ENCODE results near the gene SLCO1C1. TPM values are rescaled to one million over a fixed set of nuclear protein-coding genes. Genes with fewer than 3 reads are reported as not detected.

SLCO1C1 gene
- total RNA-seq, 1 experiment from 2014 or later = 1.5 TPM

- H3K36me3 ChIP-seq (ENCODE audit: insufficient read depth, low read length, poor library complexity, severe bottlenecking) = no peaks in the 10 kb centered on the region
- TF ChIP-seq CTCF (conservative IDR thresholded peaks at IDR 0.05; ENCODE audit: low read depth, low read length) (no peak), EZH2 (IDR thresholded peaks at IDR 0.05; ENCODE audit: borderline replicate concordance, low read depth, low read length, poor library complexity, severe bottlenecking) (no peak)
- POLR2A ChIA-PET (ENCODE audit: low non-redundant PET) = no interaction called here
- H3K4me3 ChIP-seq (ENCODE audit: low read depth, low read length, poor library complexity, severe bottlenecking) = no peak overlapping the region
- no peak overlapping the region for H3K27ac ChIP-seq (ENCODE audit: low read depth, low read length, poor library complexity, severe bottlenecking)
- CTCF ChIA-PET = no interaction called here
- H3K4me1 ChIP-seq (ENCODE audit: insufficient read depth, low read length, poor library complexity, severe bottlenecking) = no peaks in the 10 kb centered on the region
- intact Hi-C loops (cut with micrococcal nuclease; ENCODE audit: unreplicated experiment) = no loop called here
- H3K27me3 ChIP-seq (replicated peaks; ENCODE audit: insufficient read depth, low read depth, low read length, poor library complexity) = no peaks in the 10 kb centered on the region
- DNase-seq (ENCODE audit: low spot score) = no peak
- H3K9me3 ChIP-seq (ENCODE audit: low read depth, low read length, poor library complexity, severe bottlenecking) = no peaks in the 10 kb centered on the region
- no TSS peak for BruUV-seq (replicated peaks)
Measured at GRCh38 chr12:20711846-20712245, 16.7 kb downstream of the SLCO1C1 start.

GRCh38 chr12:20716037-20716436, 20.9 kb downstream of the SLCO1C1 start:
- intact Hi-C loops (cut with micrococcal nuclease; ENCODE audit: unreplicated experiment) = no loop called here
- TF ChIP-seq CTCF (conservative IDR thresholded peaks at IDR 0.05; ENCODE audit: low read depth, low read length) = no peak
- no peak for TF ChIP-seq EZH2 (IDR thresholded peaks at IDR 0.05; ENCODE audit: borderline replicate concordance, low read depth, low read length, poor library complexity, severe bottlenecking)
- ChIA-PET POLR2A (ENCODE audit: low non-redundant PET) (interaction anchor here (0.7 kb wide), 1 partner anchor 57 kb away, joined by 3 read pairs; no protein-coding TSS in a partner anchor), CTCF (no interaction called here)
- Histone ChIP-seq H3K4me1 (ENCODE audit: insufficient read depth, low read length, poor library complexity, severe bottlenecking) (no peaks in the 10 kb centered on the region), H3K27me3 (replicated peaks; ENCODE audit: insufficient read depth, low read depth, low read length, poor library complexity) (no peaks in the 10 kb centered on the region), H3K36me3 (ENCODE audit: insufficient read depth, low read length, poor library complexity, severe bottlenecking) (no peaks in the 10 kb centered on the region), H3K27ac (ENCODE audit: low read depth, low read length, poor library complexity, severe bottlenecking) (no peak overlapping the region), H3K9me3 (ENCODE audit: low read depth, low read length, poor library complexity, severe bottlenecking) (no peaks in the 10 kb centered on the region), H3K4me3 (ENCODE audit: low read depth, low read length, poor library complexity, severe bottlenecking) (no peak overlapping the region)
- BruUV-seq (replicated peaks) = no TSS peak
- no peak for DNase-seq (ENCODE audit: low spot score)

- Histone ChIP-seq H3K4me1 (ENCODE audit: insufficient read depth, low read length, poor library complexity, severe bottlenecking) (peaks cover 8% of the 10 kb centered on the region), H3K9me3 (ENCODE audit: low read depth, low read length, poor library complexity, severe bottlenecking) (no peaks in the 10 kb centered on the region), H3K4me3 (ENCODE audit: low read depth, low read length, poor library complexity, severe bottlenecking) (no peak overlapping the region), H3K36me3 (ENCODE audit: insufficient read depth, low read length, poor library complexity, severe bottlenecking) (no peaks in the 10 kb centered on the region), H3K27ac (ENCODE audit: low read depth, low read length, poor library complexity, severe bottlenecking) (no peak overlapping the region), H3K27me3 (replicated peaks; ENCODE audit: insufficient read depth, low read depth, low read length, poor library complexity) (no peaks in the 10 kb centered on the region)
- CTCF ChIA-PET = no interaction called here
- POLR2A ChIA-PET (ENCODE audit: low non-redundant PET) = no interaction called here
- BruUV-seq (replicated peaks) = no TSS peak
- DNase-seq (ENCODE audit: low spot score) = peak; percentile 11
- intact Hi-C loops (cut with micrococcal nuclease; ENCODE audit: unreplicated experiment) = no loop called here
- TF ChIP-seq CTCF (conservative IDR thresholded peaks at IDR 0.05; ENCODE audit: low read depth, low read length) (no peak), EZH2 (IDR thresholded peaks at IDR 0.05; ENCODE audit: borderline replicate concordance, low read depth, low read length, poor library complexity, severe bottlenecking) (no peak)
Measured at GRCh38 chr12:20716985-20717384, 21.9 kb downstream of the SLCO1C1 start.
